ENCODE measurements around the gene ATG10. TPM values are rescaled to one million over a fixed set of nuclear protein-coding genes. Genes with fewer than 3 reads are reported as not detected.

The ATG10 gene
- total RNA-seq, 6 experiments from 2014 or later: 3.7 to 4.8 (median 4.4) TPM

- Mint-ChIP-seq H3K36me3 (ENCODE audit: low read depth) (no peaks in the 10 kb centered on the region), H3K27ac (no peak overlapping the region), H3K4me3 (no peak overlapping the region), H3K4me1 (ENCODE audit: low read depth) (no peaks in the 10 kb centered on the region), H3K9me3 (no peaks in the 10 kb centered on the region), H3K27me3 (ENCODE audit: insufficient read depth) (0 out of 2 replicates have a peak, but pooled peaks cover 1% of the 10 kb centered on the region)
- no peak for TF ChIP-seq CTCF (IDR thresholded peaks at IDR 0.05)
- DNase-seq: no peak
Measured at GRCh38 chr5:82211855-82212572, 240.2 kb downstream of the ATG10 start.

- Mint-ChIP-seq H3K36me3 (ENCODE audit: low read depth) (no peaks in the 10 kb centered on the region), H3K9me3 (no peaks in the 10 kb centered on the region), H3K4me3 (no peak overlapping the region), H3K4me1 (ENCODE audit: low read depth) (peaks cover 7% of the 10 kb centered on the region), H3K27ac (no peak overlapping the region), H3K27me3 (ENCODE audit: insufficient read depth) (no peaks in the 10 kb centered on the region)
- TF ChIP-seq CTCF (IDR thresholded peaks at IDR 0.05): no peak
- DNase-seq: no peak
Measured at GRCh38 chr5:82217917-82218316, 246.1 kb downstream of the ATG10 start.

GRCh38 chr5:82218374-82219156 is 246.7 kb downstream of the ATG10 start:
- H3K4me1 Mint-ChIP-seq (ENCODE audit: low read depth): peaks cover 12% of the 10 kb centered on the region
- H3K27me3 Mint-ChIP-seq (ENCODE audit: insufficient read depth): no peaks in the 10 kb centered on the region
- no peaks in the 10 kb centered on the region for H3K9me3 Mint-ChIP-seq
- no peak overlapping the region for H3K4me3 Mint-ChIP-seq
- TF ChIP-seq CTCF (IDR thresholded peaks at IDR 0.05): no peak
- DNase-seq: no peak
- no peak overlapping the region for H3K27ac Mint-ChIP-seq
- H3K36me3 Mint-ChIP-seq (ENCODE audit: low read depth): no peaks in the 10 kb centered on the region

- no peak for TF ChIP-seq CTCF (IDR thresholded peaks at IDR 0.05)
- H3K27me3 Mint-ChIP-seq (ENCODE audit: insufficient read depth): no peaks in the 10 kb centered on the region; the same call in 1 of the 2 replicates
- peaks cover 20% of the 10 kb centered on the region for H3K4me1 Mint-ChIP-seq (ENCODE audit: low read depth)
- DNase-seq: no peak
- H3K4me3 Mint-ChIP-seq: no peak overlapping the region
- H3K9me3 Mint-ChIP-seq: no peaks in the 10 kb centered on the region
- no peaks in the 10 kb centered on the region for H3K36me3 Mint-ChIP-seq (ENCODE audit: low read depth)
- H3K27ac Mint-ChIP-seq: no peak overlapping the region
Measured at GRCh38 chr5:82221020-82221419, 249.2 kb downstream of the ATG10 start.

- H3K36me3 Mint-ChIP-seq (ENCODE audit: low read depth): no peaks in the 10 kb centered on the region
- H3K27me3 Mint-ChIP-seq (ENCODE audit: insufficient read depth): no peaks in the 10 kb centered on the region; the same call in 1 of the 2 replicates
- peak; percentile 16 for DNase-seq
- no peaks in the 10 kb centered on the region for H3K9me3 Mint-ChIP-seq
- H3K4me1 Mint-ChIP-seq (ENCODE audit: low read depth): peaks cover 22% of the 10 kb centered on the region
- H3K4me3 Mint-ChIP-seq: no peak overlapping the region
- H3K27ac Mint-ChIP-seq: no peak overlapping the region
- TF ChIP-seq CTCF (IDR thresholded peaks at IDR 0.05): no peak
Measured at GRCh38 chr5:82222597-82223574, 251.1 kb downstream of the ATG10 start.
